Hippocampal formation (tissue), 2 donors: ENCODE results near the gene CNPY4.
"Not testable (repeated sequence)": the region's sequence is repeated elsewhere in the genome, so short reads cannot be mapped to it uniquely, and the experiment has no call there.

ENCODE experiments used
- DNase-seq, 2 donors: peaks; one replicate each; lab custom pipeline; 2025; lab: John Stamatoyannopoulos, UW

The CNPY4 gene

DNA sequence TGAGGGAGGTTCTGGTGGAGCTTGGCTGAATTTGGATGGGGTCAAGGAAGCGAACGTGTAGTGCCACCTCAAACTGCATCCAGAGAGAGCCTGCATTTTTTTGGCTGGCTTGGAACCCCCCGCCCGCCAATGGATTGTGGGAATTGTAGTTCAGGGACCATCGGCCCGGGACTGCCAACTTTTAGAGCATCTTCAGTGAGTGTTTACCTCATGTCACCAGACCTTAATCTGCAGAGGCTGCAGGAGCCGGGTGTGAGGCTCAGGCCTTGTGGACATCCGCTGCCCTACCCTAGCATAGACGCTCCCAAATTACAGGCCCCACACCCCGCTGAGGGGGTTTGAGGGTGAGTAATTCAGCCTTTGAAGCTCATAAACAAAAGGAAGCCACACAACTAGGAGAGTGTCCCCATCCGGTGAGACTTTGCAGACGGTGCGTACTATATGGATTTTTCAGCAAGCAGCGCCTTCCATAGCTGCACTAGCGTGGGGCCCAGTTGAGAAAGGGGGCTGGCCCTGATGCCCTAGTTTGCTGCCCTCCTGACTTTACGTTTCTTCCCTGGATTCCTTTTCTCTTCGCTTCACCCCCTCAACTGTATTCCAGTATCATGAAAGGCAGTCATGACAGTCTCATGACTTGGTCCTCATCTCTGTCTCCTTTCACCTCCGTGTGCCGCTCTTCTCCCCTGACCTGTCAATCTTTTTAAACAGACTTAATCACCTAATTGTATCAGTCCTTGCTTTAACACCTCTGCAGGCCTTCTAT lies 717 bp downstream of the CNPY4 start:
- peak; percentile 85 for DNase-seq

DNA sequence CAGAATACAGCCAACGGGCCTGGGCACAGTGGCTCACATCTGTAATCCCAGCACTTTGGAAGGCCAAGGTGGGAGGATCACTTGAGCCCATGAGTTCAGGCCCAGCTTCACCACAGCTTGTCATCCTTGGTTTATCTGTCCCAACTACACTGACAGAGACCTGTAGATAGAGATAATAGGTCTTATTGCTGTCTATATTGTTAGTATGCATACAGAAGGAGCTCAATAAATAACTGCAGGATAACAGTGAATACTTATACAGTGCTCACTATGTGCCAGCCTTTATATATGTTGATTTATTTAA lies 1.3 kb downstream of the CNPY4 start:
- no peak for DNase-seq

DNA sequence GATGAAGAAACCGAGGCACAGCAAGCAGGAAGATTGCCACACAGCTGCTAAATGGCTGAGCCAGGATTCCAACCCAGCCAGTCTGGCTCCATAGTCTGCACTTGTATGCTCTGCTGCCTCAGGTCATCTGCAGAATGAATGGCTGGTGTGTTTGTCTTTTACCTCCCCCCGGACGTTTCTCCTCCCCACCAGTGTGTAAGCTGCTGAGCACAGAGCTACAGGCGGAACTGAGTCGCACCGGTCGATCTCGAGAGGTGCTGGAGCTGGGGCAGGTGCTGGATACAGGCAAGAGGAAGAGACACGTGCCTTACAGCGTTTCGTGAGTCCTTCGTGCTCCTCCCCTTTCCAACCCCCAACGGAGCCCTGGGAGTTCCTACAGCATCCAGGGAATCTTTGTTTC lies 2.6 kb downstream of the CNPY4 start:
- DNase-seq, result no peak

DNA sequence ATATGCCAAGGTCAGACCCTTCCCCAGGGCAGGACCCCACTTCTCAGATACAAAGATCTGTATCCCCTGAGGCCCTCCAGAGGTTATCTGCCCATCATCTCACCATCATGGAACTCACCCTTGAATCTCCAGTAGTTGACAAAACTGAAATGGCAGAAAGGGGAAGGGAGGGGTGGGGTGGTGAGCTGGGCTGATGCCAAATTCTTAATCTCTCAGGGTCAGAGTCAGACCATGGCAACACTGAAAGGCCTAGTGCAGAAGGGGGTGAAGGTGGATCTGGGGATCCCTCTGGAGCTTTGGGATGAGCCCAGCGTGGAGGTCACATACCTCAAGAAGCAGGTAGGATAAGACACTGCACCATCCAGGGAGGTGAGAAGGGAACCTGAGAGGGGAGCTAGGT lies 3.1 kb downstream of the CNPY4 start:
- DNase-seq, result no peak

DNA sequence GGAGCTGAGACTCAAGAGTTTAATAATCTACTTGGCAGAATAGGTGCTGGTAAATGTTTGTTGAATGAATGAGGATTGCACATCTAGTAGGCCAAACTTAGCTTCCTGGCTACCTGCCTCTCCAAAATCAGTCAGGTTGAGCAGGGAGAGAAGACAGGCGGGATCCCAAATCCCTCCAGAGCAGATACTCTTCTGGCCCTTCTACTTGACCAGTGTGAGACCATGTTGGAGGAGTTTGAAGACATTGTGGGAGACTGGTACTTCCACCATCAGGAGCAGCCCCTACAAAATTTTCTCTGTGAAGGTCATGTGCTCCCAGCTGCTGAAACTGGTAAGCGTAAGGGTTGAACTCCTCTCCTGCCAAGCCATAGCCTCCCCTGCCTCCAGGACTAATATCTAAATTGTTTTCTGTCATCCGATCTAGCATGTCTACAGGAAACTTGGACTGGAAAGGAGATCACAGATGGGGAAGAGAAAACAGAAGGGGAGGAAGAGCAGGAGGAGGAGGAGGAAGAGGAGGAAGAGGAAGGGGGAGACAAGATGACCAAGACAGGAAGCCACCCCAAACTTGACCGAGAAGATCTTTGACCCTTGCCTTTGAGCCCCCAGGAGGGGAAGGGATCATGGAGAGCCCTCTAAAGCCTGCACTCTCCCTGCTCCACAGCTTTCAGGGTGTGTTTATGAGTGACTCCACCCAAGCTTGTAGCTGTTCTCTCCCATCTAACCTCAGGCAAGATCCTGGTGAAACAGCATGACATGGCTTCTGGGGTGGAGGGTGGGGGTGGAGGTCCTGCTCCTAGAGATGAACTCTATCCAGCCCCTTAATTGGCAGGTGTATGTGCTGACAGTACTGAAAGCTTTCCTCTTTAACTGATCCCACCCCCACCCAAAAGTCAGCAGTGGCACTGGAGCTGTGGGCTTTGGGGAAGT lies 5.1 kb downstream of the CNPY4 start:
- no peak for DNase-seq

DNA sequence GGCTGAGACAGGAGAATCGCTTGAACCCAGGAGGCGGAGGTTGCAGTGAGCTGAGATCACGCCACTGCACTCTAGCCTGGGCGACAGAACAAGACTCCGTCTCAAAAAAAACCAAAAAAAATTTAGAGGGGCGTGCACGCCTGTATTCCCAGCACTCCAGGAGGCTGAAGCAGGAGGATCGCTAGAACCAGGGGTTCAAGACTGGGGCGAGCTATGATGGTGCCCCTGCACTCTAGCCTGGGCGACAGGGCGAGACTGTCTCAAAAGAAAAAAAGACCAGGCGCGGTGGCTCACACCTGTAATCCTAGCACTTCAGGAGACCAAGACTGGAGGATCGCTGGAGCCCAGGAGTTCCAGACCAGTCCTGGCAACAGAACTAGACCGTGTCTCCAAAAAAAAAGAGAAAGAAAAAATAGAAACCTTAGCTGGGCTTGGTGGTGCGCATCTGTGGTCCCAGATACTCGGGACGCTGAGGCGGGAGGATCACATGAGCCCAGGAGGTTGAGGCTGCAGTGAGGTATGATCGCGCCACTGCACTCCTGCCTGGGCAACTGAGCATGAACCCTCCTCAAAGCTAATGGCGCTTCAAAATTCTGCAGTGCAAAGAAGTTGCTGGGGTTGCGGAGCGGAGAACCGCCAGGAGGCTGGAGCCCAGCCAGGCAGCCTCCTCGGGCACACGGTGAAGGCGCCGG lies 7.0 kb downstream of the CNPY4 start:
- no peak for DNase-seq

DNA sequence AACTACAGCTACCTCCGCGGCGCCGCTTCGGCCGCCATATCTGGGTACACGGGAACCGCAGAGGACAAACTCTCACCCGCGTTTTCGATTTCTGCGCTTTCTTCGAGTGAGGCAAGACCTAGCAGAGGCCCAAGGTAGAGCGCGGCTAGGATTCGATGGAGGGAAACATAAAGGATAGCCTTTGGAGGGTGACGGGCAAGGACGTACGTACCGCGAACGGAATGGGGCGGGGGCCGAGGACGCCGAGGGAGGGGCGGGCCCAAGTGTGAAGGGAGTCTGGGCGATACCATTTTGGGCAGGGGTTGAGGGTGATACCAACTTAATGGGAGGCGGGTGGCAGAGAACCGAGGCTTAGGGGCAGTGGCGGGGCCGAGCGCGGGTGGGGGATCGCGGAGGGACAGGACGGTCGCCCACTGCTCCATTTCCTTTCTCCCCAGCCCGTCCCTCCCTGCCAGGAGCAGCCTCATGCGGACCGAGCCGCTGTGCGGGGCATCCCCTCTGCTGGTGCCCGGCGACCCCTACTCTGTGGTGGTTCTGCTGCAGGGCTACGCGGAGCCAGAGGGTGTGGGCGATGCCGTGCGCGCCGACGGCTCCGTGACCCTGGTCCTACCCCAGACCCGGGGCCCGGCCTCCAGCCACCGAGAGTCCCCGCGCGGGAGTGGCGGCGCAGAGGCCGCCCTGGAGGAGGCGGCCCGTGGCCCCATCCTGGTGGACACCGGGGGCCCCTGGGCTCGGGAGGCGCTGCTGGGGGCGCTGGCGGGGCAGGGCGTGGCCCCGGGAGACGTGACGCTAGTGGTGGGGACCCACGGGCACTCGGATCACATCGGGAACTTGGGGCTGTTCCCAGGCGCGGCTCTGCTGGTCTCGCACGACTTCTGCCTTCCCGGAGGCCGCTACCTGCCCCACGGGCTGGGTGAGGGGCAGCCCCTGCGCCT lies 7.8 kb downstream of the CNPY4 start, which contains the start of gene MBLAC1:
TSS of gene MBLAC1 (plus strand) at position 37 of the 935 bp plus-strand sequence. CDS start at position 466, 429 bp downstream.
- peak; percentile 86 to 96 for DNase-seq

DNA sequence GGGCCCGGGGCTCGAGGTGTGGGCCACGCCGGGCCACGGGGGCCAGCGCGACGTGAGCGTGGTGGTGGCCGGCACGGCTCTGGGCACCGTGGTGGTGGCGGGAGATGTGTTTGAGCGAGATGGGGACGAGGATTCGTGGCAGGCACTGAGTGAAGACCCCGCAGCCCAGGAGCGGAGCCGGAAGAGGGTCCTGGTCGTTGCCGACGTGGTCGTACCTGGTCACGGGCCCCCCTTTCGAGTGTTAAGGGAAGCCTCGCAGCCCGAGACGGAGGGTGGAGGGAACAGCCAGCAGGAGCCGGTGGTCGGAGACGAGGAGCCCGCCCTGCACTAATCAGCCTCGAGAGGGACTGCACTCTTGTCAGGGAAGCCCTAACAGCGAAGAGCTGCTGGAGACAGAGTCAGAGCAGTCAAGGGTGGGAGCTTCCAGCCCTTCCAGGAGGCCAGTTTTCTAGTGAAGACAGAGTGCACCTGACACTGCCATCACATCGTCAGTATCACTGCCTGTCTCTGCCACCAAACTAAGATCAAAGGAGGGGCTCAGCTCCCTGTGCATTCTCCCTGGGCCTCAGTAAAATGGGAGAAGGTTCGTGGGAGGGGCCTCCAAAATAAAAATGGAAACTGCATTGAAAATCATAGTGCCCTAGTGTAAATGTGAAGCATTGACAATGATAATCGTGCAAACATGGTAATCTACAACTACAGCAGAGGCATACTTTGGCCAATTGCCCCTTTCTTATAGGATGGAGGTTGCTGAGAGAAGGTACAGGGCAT lies 8.6 kb downstream of the CNPY4 start:
- peak in 1 of 2 donors; percentile 13 for DNase-seq

DNA sequence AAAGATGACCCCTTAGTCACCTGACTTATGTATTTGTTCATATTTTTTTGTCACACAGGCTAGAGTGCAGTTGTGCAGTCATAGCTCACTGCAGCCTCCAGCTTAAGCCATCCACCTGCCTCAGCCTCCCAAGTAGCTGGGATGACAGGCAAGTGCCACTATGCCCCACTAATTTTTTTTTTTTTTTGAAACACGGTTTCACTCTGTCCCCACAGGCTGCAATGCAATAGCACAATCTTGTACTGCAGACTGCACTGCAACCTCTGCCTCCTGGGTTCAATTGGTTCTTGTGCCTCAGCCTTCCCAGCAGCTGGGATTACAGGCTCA lies 9.2 kb downstream of the CNPY4 start:
- DNase-seq, result no peak

DNA sequence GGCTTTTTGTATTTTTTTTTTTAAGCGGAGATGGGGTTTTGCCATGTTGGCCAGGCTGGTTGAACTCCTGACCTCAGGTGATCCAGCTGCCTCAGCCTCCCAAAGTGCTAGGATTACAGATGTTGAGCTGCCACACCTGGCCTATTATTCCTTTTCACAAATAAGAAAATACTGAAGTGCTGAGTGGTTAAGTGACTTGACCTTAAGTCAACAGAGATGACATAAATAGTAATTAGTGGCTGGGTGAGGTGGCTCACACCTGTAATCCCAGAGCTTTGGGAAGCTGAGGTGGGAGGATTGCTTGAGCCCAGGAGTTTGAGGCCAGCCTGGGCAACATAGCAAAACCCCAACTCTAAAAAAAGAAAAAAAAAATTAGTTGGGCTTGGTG lies 10.8 kb downstream of the CNPY4 start:
- DNase-seq, result not testable (repeated sequence)

DNA sequence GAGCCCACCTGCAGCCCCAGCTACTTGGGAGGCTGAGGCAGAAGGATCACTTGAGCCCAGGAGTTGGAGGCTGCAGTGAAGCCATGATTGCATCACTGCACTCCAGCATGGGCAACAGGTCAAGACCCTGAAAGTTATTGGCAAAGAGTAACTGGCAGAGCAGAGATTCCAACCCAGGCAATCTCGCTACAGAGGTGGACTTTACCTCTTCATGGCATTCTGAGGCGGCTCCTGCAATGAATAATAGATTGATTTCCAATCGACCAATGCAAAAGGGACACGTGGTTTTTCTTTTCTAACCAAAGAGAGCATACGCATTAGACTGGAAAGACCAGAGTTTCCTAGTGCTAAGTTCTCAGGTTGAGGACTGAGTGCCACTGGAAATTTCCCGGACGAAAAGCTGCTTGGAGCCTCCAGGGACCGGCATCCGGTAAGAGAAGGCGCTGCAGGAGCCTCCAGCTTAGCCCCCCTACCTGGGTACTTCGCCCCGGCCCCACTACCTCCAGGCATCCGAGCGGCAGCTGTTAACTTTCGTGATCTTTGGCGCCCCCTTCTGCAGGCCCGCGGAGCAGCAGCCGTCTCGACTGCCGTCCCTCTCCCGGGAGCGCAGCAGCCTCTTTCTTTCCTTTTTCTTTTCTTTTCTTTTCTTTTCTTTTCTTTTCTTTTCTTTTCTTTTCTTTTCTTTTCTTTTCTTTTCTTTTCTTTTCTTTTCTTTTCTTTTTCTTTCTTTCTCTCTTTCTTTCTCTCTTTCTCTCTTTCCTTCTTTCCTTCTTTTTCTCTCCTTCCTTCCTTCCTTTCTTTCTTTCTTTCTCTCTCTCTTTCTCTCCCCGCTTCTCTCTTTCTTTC lies 11.4 kb downstream of the CNPY4 start:
- peak; percentile 24 to 59 for DNase-seq

DNA sequence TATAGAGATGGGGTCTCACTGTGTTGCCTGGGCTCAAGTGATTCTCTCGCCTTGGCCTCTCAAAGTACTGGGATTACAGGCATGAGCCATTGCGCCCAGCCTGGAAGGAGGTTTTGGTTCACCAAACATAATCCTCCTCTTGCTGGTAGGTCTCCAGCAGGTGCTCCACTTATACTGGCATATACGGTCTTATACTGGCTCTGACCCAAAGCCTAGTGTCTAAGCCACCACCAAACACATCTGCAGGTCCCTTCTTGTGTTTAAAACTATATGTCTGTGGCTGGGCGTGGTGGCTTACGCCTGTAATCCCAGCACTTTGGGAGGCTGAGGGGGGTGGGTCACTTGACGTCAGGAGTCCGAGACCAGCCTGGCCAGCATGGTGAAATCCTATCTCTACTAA lies 12.7 kb downstream of the CNPY4 start:
- DNase-seq, result no peak

DNA sequence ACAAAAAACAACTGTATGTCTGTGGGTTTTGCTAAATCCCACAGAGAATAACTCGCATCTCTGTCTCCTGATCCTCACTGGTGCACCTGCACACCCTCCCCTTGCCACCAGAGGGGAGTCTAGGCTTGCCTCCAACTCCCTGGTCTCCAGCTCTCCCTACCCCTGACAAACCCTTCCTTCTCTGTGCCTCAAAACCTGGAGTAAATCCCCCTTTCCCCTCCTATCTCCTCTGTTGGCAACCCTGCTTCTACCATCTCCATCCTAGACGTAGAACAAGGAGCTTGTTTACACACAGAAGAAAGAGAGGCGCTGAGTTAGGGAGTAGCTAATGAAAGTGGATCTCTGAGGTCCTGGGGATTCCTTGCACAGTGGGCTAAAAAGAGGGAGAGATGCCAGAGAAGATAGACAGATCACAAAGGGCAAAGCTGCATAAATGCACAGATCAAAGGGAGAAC lies 13.3 kb downstream of the CNPY4 start:
- peak; percentile 20 to 34 for DNase-seq

DNA sequence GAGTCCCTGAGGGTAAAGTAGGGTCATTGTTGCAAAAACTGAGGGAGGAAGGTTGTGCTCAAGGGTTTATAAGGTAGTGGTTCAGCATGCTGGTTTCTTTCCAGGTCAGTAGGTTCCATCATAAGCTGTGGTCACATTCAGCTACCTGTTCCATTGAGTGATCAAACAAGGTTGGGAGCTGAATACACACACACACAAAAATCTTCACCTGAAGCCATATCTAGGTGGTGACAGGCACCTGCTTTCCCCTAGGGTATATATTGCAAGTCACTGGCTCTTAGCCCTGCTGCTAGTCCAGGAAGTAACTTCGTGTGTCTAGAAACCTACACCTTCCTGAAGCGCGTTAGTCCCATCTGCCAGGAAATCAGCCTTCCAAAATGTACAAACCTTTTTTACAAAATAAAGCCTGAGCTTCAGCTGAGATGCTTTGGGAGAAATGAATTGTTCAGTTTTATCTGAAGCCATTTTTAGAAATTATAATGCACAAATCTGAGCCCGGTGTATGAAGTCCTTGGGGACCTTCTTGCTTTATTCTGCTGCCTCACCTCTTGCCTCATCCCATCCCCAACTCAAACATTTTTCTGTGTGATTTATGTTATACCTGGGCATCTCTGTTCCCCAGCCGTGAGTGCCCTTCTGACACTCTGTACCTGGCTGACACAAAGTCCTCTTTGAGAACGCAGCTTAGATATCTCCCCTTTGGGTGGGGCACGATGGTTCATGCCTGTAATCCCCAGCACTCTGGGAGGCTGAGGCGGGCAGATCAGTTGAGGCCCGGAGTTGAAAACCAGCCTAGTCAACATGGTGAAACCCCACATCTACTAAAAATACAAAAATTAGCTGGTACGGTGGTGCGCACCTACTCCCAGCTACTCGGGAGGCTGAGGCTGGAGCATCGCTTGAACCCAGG lies 18.7 kb downstream of the CNPY4 start:
- DNase-seq, result no peak

DNA sequence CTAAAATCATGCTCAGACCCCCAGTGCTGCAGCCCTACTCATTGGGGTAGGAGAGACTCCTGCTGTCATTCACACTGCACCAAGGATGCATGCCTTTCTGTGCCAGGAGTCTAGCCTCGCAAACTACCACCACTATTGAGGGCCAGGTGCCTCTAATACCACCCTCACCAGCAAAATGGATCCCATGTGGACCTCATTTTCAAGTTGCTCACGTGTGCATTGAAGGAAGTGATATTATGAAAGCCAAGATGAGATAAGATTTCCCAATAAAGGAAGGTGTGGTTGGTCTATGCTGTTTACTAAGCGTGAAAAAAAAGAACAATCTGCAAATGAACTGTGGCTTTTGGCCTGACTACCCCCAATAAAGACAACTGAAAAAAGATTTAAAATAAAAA lies 22.1 kb downstream of the CNPY4 start:
- no peak for DNase-seq

DNA sequence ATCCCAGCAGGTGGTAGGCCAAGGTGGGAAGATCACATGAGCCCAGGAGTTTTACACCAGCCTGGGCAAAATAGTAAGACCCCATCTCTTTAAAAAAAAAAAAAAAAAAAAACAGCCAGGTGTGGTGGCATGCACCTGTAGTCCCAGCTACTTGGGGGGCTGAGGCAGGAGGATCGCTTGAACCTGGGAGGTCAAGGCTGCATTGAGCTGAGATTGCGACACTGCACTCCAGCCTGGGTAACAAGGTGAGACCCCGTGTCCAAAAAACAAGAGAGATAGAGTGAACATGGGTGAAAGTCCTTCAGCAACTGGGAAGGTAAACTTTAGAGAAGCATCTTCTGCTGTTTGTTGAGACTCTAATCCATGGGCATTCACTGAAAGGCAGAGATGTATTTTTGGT lies 23.0 kb downstream of the CNPY4 start:
- no peak for DNase-seq

DNA sequence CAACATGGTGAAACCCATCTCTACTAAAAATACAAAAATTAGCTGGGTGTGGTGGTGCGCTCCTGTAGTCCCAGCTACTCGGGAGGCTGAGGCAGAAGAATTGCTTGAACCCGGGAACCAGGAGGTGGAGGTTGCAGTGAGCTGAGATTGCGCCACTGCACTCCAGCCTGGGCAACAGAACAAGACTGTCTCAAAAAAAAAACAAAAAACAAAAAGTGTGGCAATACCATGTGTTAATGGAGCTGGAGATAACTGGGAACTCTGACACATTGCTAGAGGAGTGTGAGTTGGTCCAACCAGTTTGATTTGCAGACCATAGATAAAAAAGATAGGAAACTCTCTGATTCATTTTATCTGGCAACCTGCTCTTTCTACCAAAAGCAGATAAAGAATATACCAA lies 26.9 kb downstream of the CNPY4 start:
- not testable (repeated sequence) for DNase-seq

DNA sequence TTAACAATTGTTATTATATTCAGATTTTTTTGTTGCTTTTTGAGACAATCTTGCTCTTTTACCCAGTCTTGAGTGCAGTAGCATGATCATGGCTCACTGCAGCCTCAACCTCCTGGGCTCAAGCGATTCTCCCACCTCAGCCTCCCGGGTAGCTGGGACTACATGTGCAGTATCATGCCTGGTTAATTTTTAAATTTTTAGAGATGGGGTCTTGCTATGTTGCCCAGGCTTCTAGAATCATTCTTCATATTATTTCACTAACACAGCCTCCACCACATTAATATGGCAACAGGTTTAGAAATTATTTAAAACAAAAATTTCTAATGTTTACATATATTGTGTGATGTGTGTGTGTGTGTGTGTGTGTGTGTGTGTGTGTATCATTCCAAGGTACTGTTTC lies 27.8 kb downstream of the CNPY4 start:
- DNase-seq, result no peak

DNA sequence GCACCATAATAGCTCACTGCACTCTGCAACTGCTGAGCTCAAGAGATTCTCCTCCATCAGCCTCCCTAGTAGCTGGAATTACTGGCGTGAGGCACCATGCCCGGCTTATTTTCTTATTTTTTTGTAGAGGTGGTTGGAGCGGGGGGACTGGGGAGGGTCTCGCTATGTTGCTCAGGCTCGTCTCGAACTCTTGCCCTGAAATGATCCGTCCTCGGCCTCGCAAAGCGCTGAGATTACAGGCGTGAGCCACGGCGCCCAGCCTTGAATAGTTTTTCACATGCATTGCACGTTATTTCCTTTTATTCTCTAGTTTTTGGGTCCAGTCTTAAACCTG lies 28.8 kb downstream of the CNPY4 start:
- DNase-seq, result no peak
